Calu3 (cell line): Measurements from ENCODE around the gene JAG2. TPM values are rescaled to one million over a fixed set of nuclear protein-coding genes. Genes with fewer than 3 reads are reported as not detected.

Experiments used
- BruUV-seq: library from RNA; stranded (reverse); fragments of 400-500 nt; replicated peaks from 2 replicates; lab custom pipeline; 2021; lab: Mats Ljungman, UMichigan
- CTCF ChIA-PET: fragments of 300-600 bp; sonication (Branson Sonifier 250); formaldehyde crosslinking; loops from one replicate; lab custom pipeline; 2022; ENCODE audit warnings: antibody characterized with exemption; lab: Charles Lee
- DNase-seq: peaks from one replicate; pipeline ENCODE4 v3.0.0; 2022
- H3K27ac Mint-ChIP-seq: one replicate; pipeline ENCODE4 v1.8.0; 2022; ENCODE audit warnings: mixed read lengths; ENCODE audit not compliant: unreplicated experiment
- H3K27me3 Mint-ChIP-seq: one replicate; pipeline ENCODE4 v1.8.0; 2022; ENCODE audit warnings: mixed read lengths; ENCODE audit not compliant: unreplicated experiment
- H3K36me3 Mint-ChIP-seq: one replicate; pipeline ENCODE4 v1.8.0; 2022; ENCODE audit warnings: mild to moderate bottlenecking, moderate library complexity, mixed read lengths; ENCODE audit not compliant: insufficient read depth, unreplicated experiment
- H3K4me1 Mint-ChIP-seq: one replicate; pipeline ENCODE4 v1.8.0; 2022; ENCODE audit warnings: mild to moderate bottlenecking, low read depth, mixed read lengths; ENCODE audit not compliant: unreplicated experiment
- H3K4me3 Mint-ChIP-seq: one replicate; pipeline ENCODE4 v1.8.0; 2022; ENCODE audit warnings: mild to moderate bottlenecking, low read depth, moderate library complexity, mixed read lengths; ENCODE audit not compliant: unreplicated experiment
- H3K9me3 Mint-ChIP-seq: one replicate; pipeline ENCODE4 v1.8.0; 2022; ENCODE audit warnings: low read depth, mixed read lengths; ENCODE audit not compliant: unreplicated experiment
- intact Hi-C: fragments of 100-400 bp; cut with micrococcal nuclease; formaldehyde crosslinking; loops from one replicate; pipeline ENCODE4 v1.10.0; 2022; ENCODE audit not compliant: unreplicated experiment
- total RNA-seq: library from RNA; stranded (reverse); gene quantifications from 2 replicates; pipeline ENCODE4 v1.2.3, GENCODE V29; 2022
- TF ChIP-seq, protein P1 (sequence below): fragments of 200-600 bp; IDR thresholded peaks from one replicate; pipeline ENCODE4 v1.8.0; 2022; ENCODE audit warnings: antibody characterized with exemption; ENCODE audit not compliant: unreplicated experiment

Gene JAG2
- total RNA-seq, 1 experiment from 2014 or later = 13.8 TPM

GRCh38 chr14:105208738-105209075, 40.1 kb upstream of the JAG2 start:
- CTCF ChIA-PET = no interaction called here
- intact Hi-C loops = no loop called here
- H3K27me3 Mint-ChIP-seq = no peaks in the 10 kb centered on the region
- DNase-seq = no peak
- no peaks in the 10 kb centered on the region for H3K9me3 Mint-ChIP-seq
- peak overlapping the region; percentile 42 for H3K27ac Mint-ChIP-seq
- peaks cover 7% of the 10 kb centered on the region for H3K4me1 Mint-ChIP-seq
- TF ChIP-seq, protein P1, sequence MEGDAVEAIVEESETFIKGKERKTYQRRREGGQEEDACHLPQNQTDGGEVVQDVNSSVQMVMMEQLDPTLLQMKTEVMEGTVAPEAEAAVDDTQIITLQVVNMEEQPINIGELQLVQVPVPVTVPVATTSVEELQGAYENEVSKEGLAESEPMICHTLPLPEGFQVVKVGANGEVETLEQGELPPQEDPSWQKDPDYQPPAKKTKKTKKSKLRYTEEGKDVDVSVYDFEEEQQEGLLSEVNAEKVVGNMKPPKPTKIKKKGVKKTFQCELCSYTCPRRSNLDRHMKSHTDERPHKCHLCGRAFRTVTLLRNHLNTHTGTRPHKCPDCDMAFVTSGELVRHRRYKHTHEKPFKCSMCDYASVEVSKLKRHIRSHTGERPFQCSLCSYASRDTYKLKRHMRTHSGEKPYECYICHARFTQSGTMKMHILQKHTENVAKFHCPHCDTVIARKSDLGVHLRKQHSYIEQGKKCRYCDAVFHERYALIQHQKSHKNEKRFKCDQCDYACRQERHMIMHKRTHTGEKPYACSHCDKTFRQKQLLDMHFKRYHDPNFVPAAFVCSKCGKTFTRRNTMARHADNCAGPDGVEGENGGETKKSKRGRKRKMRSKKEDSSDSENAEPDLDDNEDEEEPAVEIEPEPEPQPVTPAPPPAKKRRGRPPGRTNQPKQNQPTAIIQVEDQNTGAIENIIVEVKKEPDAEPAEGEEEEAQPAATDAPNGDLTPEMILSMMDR = no peak
- H3K4me3 Mint-ChIP-seq = no peak overlapping the region
- no TSS peak for BruUV-seq
- peaks cover 9% of the 10 kb centered on the region for H3K36me3 Mint-ChIP-seq

DNA sequence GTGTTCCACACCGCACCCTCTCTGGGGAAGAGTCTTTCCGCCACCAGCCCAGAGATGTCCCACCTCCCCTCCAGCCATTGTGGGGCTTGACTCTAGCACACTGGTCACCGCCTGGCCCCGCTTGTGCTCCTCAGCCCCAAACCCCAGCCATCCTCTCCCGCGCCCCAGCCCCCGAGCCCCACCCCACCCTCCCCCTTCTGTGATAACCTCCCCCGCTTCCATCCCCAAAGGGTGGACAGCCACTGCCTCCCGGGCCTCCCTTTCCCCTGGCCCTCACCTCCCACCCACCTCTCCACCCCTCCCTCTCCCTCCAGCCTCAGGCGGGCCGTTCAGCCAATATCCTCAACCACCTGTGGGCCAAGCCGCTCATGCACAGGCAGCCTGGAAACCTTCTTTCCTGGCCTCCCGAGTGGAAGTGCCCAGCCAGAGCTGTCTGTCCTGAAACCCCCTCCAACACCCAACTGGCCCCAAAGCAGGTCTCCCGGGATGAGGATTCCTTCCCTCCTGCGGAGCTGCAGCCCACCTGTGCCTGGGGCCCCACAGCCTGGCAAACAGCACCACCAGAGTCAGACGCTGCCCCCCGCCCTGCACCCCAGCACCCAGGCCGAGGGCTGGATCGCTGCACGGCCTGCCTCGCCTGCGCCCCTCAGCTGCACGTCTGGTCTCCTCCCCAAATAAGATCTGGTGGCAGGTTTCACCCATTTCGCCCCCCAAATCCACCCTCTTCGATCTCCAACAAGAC, 39.6 kb upstream of the JAG2 start:
- CTCF ChIA-PET = interaction anchor here (1.1 kb wide), 1 partner anchor 118 kb away, joined by 3 read pairs; no protein-coding TSS in a partner anchor
- peaks cover 7% of the 10 kb centered on the region for H3K4me1 Mint-ChIP-seq
- no peaks in the 10 kb centered on the region for H3K9me3 Mint-ChIP-seq
- H3K36me3 Mint-ChIP-seq = peaks cover 9% of the 10 kb centered on the region
- intact Hi-C loops = no loop called here
- no TSS peak for BruUV-seq
- DNase-seq = no peak
- no peaks in the 10 kb centered on the region for H3K27me3 Mint-ChIP-seq
- TF ChIP-seq, protein P1 = no peak
- no peak overlapping the region for H3K4me3 Mint-ChIP-seq
- peak overlapping the region; percentile 42 for H3K27ac Mint-ChIP-seq

DNA sequence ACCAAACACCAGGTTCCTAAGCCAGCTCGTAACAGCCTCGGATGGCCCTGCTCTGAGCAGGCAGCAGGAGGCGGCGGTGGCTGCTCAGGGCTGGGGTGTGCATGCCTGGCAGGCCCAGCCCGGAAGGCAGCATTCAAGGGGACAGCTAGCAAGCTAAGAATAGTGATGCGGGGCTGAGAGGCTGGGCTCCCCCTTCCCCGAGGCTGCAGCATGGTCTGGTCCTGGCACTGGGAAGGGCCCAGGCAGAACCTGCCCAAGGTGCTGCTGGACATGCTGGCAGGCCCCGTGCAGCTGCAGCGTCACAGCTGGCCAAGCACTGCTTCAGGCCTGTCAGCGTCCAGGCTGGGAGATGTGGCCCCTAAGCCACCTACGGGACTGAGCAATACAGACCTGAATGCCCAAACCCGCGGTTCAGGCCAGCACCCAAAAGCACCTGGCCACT, 38.9 kb upstream of the JAG2 start:
- Mint-ChIP-seq H3K27ac (no peak overlapping the region), H3K27me3 (no peaks in the 10 kb centered on the region), H3K9me3 (no peaks in the 10 kb centered on the region), H3K4me1 (peaks cover 7% of the 10 kb centered on the region), H3K36me3 (peaks cover 9% of the 10 kb centered on the region), H3K4me3 (no peak overlapping the region)
- TF ChIP-seq, protein P1 = no peak
- DNase-seq = no peak
- no TSS peak for BruUV-seq
- intact Hi-C loops = no loop called here
- CTCF ChIA-PET = interaction anchor here (1.1 to 1.2 kb wide), 2 partner anchors 23 to 117 kb away, joined by 3 read pairs; no protein-coding TSS in a partner anchor

GRCh38 chr14:105206873-105207272, 38.3 kb upstream of the JAG2 start:
- CTCF ChIA-PET = interaction anchor here (1.1 to 1.2 kb wide), 2 partner anchors 22 to 116 kb away, joined by 3 read pairs; no protein-coding TSS in a partner anchor
- no peaks in the 10 kb centered on the region for H3K27me3 Mint-ChIP-seq
- peaks cover 7% of the 10 kb centered on the region for H3K4me1 Mint-ChIP-seq
- no peak overlapping the region for H3K4me3 Mint-ChIP-seq
- no TSS peak for BruUV-seq
- no peak overlapping the region for H3K27ac Mint-ChIP-seq
- H3K9me3 Mint-ChIP-seq = no peaks in the 10 kb centered on the region
- DNase-seq = no peak
- intact Hi-C loops = no loop called here
- TF ChIP-seq, protein P1 = no peak
- peaks cover 9% of the 10 kb centered on the region for H3K36me3 Mint-ChIP-seq
